SH-SY5Y (cell line): ENCODE data around the gene CRYZL1.

ENCODE experiments used
- GATA2 ChIP-seq: IDR thresholded peaks from 2 replicates; pipeline ENCODE4 v1.6.1; 2011; ENCODE audit warnings: mild to moderate bottlenecking, low read depth, low read length
- GATA3 ChIP-seq: IDR thresholded peaks from 2 replicates; pipeline ENCODE4 v1.6.1; 2011; ENCODE audit warnings: low read depth, mild to moderate bottlenecking, low read length, moderate library complexity

DNA sequence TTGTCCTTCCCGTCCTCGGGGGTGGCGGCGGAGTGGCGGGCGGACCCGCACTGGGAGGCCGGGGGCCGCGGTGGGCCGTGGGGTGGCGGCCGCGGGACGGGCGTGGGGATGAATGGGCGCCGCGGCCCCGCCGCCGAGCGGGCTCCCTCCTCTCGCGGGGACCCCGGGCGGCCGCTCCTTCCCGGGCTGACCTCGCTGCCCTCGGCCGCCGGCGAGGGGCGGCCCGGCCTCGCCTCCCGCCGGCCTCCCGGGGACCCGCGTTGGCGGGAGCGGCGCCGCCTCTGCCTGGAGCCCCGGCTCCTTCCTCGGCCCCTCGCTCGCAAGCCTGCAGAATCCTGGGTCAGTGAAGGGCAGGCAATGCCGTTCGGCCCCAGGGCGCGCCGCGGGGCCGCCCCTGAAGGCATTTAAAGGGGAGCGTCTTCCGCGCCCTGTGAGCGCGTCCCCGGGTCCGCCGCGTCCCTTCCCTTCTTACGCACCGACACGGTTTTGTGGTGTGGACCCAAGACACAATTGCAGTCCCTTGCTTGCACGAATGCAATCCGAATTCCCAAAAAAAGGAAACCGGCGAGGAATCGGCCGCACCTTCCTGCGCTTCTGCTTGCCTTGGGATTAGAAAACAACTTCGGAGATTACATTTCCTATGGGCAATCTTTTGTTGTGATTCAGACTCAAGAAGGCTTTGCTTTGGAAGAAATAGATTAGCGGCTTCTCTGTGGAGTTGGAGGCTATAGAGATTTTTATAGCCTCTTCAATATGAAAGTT is 1.5 kb upstream of the CRYZL1 start:
- TF ChIP-seq GATA2 (no peak), GATA3 (no peak)
